ENCODE measurements around the gene OPRM1.

Gene OPRM1

DNA sequence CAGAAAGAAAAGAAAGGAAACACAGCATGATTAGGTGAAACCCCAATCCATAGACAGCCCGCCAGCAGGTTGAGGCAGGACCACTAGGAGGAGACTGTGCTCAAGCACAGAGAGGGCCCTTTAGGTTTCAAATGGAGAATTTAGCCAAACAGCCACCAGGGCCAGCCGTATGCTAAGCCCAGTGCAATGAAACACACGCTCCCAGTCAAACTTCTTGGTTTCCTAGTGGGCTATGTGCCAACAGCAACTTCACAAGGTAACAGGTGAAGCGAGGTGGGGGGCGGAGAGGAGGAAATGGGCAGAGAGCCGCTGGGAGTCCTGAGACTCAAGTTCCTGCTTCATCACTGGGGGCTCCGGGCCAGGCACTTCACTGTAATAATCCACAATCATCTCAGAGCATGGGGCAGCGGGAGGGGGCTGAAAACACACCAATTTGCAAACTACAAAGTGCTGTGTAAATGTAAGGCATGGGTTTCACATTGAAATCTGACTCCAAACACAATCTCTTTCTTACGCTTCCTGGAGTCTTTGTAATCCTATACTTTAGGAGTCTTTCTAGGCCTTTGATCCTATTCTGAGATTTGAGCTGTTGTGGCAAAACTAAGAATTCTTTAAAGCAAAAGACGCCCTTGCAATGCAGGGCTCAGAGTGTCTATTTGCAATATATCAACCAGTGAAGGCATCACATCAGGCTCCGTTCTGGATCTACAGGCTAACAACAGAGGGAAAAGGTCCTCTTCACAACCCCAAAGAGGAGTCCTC, 117.3 kb downstream of the OPRM1 start:
- peak; percentile 31 for DNase-seq (ENCODE audit: low read depth)
- TF ChIP-seq, protein P1, sequence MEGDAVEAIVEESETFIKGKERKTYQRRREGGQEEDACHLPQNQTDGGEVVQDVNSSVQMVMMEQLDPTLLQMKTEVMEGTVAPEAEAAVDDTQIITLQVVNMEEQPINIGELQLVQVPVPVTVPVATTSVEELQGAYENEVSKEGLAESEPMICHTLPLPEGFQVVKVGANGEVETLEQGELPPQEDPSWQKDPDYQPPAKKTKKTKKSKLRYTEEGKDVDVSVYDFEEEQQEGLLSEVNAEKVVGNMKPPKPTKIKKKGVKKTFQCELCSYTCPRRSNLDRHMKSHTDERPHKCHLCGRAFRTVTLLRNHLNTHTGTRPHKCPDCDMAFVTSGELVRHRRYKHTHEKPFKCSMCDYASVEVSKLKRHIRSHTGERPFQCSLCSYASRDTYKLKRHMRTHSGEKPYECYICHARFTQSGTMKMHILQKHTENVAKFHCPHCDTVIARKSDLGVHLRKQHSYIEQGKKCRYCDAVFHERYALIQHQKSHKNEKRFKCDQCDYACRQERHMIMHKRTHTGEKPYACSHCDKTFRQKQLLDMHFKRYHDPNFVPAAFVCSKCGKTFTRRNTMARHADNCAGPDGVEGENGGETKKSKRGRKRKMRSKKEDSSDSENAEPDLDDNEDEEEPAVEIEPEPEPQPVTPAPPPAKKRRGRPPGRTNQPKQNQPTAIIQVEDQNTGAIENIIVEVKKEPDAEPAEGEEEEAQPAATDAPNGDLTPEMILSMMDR (conservative IDR thresholded peaks at IDR 0.05; ENCODE audit: control insufficient read depth, insufficient read depth, low read depth, low read length), result peak; percentile 67
- no peak overlapping the region for H3K4me3 ChIP-seq (ENCODE audit: control insufficient read depth, low read depth, low read length)

- no peak for DNase-seq (ENCODE audit: low read depth)
- TF ChIP-seq, protein P1 (conservative IDR thresholded peaks at IDR 0.05; ENCODE audit: control insufficient read depth, insufficient read depth, low read depth, low read length), result no peak
Measured at GRCh38 chr6:154157082-154157481, 118.0 kb downstream of the OPRM1 start.

GRCh38 chr6:154157706-154158105, 118.7 kb downstream of the OPRM1 start:
- TF ChIP-seq, protein P1 (conservative IDR thresholded peaks at IDR 0.05; ENCODE audit: control insufficient read depth, insufficient read depth, low read depth, low read length), result no peak
- no peak for DNase-seq (ENCODE audit: low read depth)
- H3K4me3 ChIP-seq (ENCODE audit: control insufficient read depth, low read depth, low read length), result no peak overlapping the region

More at GRCh38 chr6:154157082-154157481, 118.0 kb downstream of the OPRM1 start:
- H3K4me3 ChIP-seq (ENCODE audit: control insufficient read depth, low read depth, low read length), result no peak overlapping the region

DNA sequence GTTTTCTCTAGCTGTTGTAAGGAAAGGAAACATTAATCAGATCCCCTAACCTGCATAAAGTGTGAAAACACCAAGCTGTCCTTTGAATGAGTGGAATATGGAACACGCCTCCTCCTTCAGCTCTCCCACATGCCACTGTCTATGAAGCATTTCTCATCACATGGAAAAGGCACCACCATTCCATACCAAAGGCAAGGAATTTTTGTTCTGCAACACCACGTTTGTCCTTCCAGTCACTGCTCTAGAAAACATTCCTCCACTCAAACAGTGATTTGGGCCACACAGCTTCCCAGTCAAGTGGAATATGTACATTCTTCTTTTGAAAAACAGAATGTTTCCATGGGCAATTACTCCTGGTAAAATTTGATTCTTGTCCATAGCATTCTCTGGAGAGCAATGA, 120.1 kb downstream of the OPRM1 start:
- no peak for DNase-seq (ENCODE audit: low read depth)
- TF ChIP-seq, protein P1 (conservative IDR thresholded peaks at IDR 0.05; ENCODE audit: control insufficient read depth, insufficient read depth, low read depth, low read length), result no peak
- H3K4me3 ChIP-seq (ENCODE audit: control insufficient read depth, low read depth, low read length), result no peak overlapping the region

DNA sequence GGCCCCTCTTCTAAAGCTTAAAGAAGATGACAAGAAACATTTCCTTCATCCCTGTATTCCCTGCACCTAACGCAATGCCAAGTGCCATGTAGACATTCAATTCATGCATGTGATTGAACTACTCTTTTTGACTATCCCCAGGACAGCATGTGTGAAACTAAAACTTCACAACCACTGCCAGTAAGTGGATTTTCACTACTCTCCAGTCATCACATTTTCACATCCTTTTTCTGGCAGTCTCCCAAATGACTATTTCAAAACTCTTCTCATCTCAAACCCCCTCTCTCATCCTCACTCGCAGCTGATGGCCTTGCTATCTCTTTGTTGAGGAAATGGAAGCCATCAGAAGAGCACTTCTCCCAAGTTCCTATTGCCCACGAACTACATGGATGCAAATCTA, 122.6 kb downstream of the OPRM1 start:
- TF ChIP-seq, protein P1 (conservative IDR thresholded peaks at IDR 0.05; ENCODE audit: control insufficient read depth, insufficient read depth, low read depth, low read length), result no peak
- H3K4me3 ChIP-seq (ENCODE audit: control insufficient read depth, low read depth, low read length), result no peak overlapping the region
- DNase-seq (ENCODE audit: low read depth), result no peak

- DNase-seq (ENCODE audit: low read depth), result peak; percentile 79
- TF ChIP-seq, protein P1 (conservative IDR thresholded peaks at IDR 0.05; ENCODE audit: control insufficient read depth, insufficient read depth, low read depth, low read length), result no peak
- H3K4me3 ChIP-seq (ENCODE audit: control insufficient read depth, low read depth, low read length), result no peak overlapping the region
Measured at GRCh38 chr6:154164397-154164796, 125.4 kb downstream of the OPRM1 start.
